ENCODE results near the gene TGM3.

TGM3 gene

GRCh38 chr20:2315440-2315778 is 19.6 kb downstream of the TGM3 start:
- CTCF ChIA-PET = no interaction called here

GRCh38 chr20:2316847-2317495 is 21.2 kb downstream of the TGM3 start:
- ChIA-PET POLR2A (no interaction called here), CTCF (no interaction called here)
- TF ChIP-seq CTBP1 (IDR thresholded peaks at IDR 0.05; ENCODE audit: borderline replicate concordance) (no peak), NFRKB (IDR thresholded peaks at IDR 0.05) (no peak), SUZ12 (IDR thresholded peaks at IDR 0.05) (no peak), HDGF (IDR thresholded peaks at IDR 0.05; ENCODE audit: borderline replicate concordance) (no peak), ZNF384 (IDR thresholded peaks at IDR 0.05) (no peak), SP1 (IDR thresholded peaks at IDR 0.05) (no peak), TARDBP (IDR thresholded peaks at IDR 0.05) (no peak), FOXM1 (IDR thresholded peaks at IDR 0.05; ENCODE audit: borderline replicate concordance) (no peak), ARNT (IDR thresholded peaks at IDR 0.05) (no peak), FOXA1 (IDR thresholded peaks at IDR 0.05) (no peak), PKNOX1 (IDR thresholded peaks at IDR 0.05) (no peak), L3MBTL2 (conservative IDR thresholded peaks at IDR 0.05) (no peak), ELF4 (IDR thresholded peaks at IDR 0.05) (no peak)
- DNase-seq (ENCODE audit: extremely low spot score) = no peak

More at GRCh38 chr20:2315440-2315778, 19.6 kb downstream of the TGM3 start:
- no peak for DNase-seq (ENCODE audit: extremely low spot score)
- POLR2A ChIA-PET = no interaction called here
- TF ChIP-seq FOXM1 (IDR thresholded peaks at IDR 0.05; ENCODE audit: borderline replicate concordance) = no peak
- TF ChIP-seq CTBP1 (IDR thresholded peaks at IDR 0.05; ENCODE audit: borderline replicate concordance) = no peak
- no peak for TF ChIP-seq ZNF384 (IDR thresholded peaks at IDR 0.05)
- TF ChIP-seq SUZ12 (IDR thresholded peaks at IDR 0.05) = no peak
- TF ChIP-seq ELF4 (IDR thresholded peaks at IDR 0.05) = no peak
- no peak for TF ChIP-seq BHLHE40 (IDR thresholded peaks at IDR 0.05; ENCODE audit: borderline replicate concordance)
- no peak for TF ChIP-seq FOXK2 (IDR thresholded peaks at IDR 0.05)
- TF ChIP-seq PKNOX1 (IDR thresholded peaks at IDR 0.05) = no peak
- no peak for TF ChIP-seq SP1 (IDR thresholded peaks at IDR 0.05)
- no peak for TF ChIP-seq NFRKB (IDR thresholded peaks at IDR 0.05)
- no peak for TF ChIP-seq HDGF (IDR thresholded peaks at IDR 0.05; ENCODE audit: borderline replicate concordance)
- TF ChIP-seq L3MBTL2 (conservative IDR thresholded peaks at IDR 0.05) = no peak

- TF ChIP-seq SUZ12 (IDR thresholded peaks at IDR 0.05) (no peak), FOXK2 (IDR thresholded peaks at IDR 0.05) (no peak), NFRKB (IDR thresholded peaks at IDR 0.05) (no peak), ELF4 (IDR thresholded peaks at IDR 0.05) (no peak), ZNF384 (IDR thresholded peaks at IDR 0.05) (no peak), FOXM1 (IDR thresholded peaks at IDR 0.05; ENCODE audit: borderline replicate concordance) (no peak), LEF1 (IDR thresholded peaks at IDR 0.05; ENCODE audit: borderline replicate concordance) (no peak), SP1 (IDR thresholded peaks at IDR 0.05) (no peak), HDGF (IDR thresholded peaks at IDR 0.05; ENCODE audit: borderline replicate concordance) (no peak), CTBP1 (IDR thresholded peaks at IDR 0.05; ENCODE audit: borderline replicate concordance) (no peak), FOXA1 (IDR thresholded peaks at IDR 0.05) (no peak), PKNOX1 (IDR thresholded peaks at IDR 0.05) (no peak), TARDBP (IDR thresholded peaks at IDR 0.05) (no peak), L3MBTL2 (conservative IDR thresholded peaks at IDR 0.05) (no peak), BHLHE40 (IDR thresholded peaks at IDR 0.05; ENCODE audit: borderline replicate concordance) (no peak), ARNT (IDR thresholded peaks at IDR 0.05) (no peak)
- DNase-seq (ENCODE audit: extremely low spot score) = no peak
- POLR2A ChIA-PET = interaction anchor here (1.2 kb wide), 1 partner anchor 11 kb away, joined by 3 read pairs; no protein-coding TSS in a partner anchor
- CTCF ChIA-PET = interaction anchor here (1.0 kb wide), 1 partner anchor 113 kb away, joined by 3 read pairs; no protein-coding TSS in a partner anchor
These were observed 25.2 kb downstream of the TGM3 start for GRCh38 chr20:2320813-2321658.

- ChIA-PET CTCF (no interaction called here), POLR2A (no interaction called here)
- DNase-seq (ENCODE audit: extremely low spot score) = no peak
- TF ChIP-seq BHLHE40 (IDR thresholded peaks at IDR 0.05; ENCODE audit: borderline replicate concordance) (no peak), ARNT (IDR thresholded peaks at IDR 0.05) (no peak), ZNF384 (IDR thresholded peaks at IDR 0.05) (no peak), SP1 (IDR thresholded peaks at IDR 0.05) (no peak), FOXM1 (IDR thresholded peaks at IDR 0.05; ENCODE audit: borderline replicate concordance) (no peak), NFRKB (IDR thresholded peaks at IDR 0.05) (no peak), SUZ12 (IDR thresholded peaks at IDR 0.05) (no peak)
These were observed 27.2 kb downstream of the TGM3 start for GRCh38 chr20:2323051-2323450.

- ChIA-PET CTCF (no interaction called here), POLR2A (no interaction called here)
- no peak for TF ChIP-seq TARDBP (IDR thresholded peaks at IDR 0.05)
- no peak for TF ChIP-seq FOXK2 (IDR thresholded peaks at IDR 0.05)
- no peak for TF ChIP-seq PKNOX1 (IDR thresholded peaks at IDR 0.05)
- no peak for TF ChIP-seq NFRKB (IDR thresholded peaks at IDR 0.05)
- TF ChIP-seq LEF1 (IDR thresholded peaks at IDR 0.05; ENCODE audit: borderline replicate concordance) = no peak
- no peak for TF ChIP-seq ARNT (IDR thresholded peaks at IDR 0.05)
- no peak for TF ChIP-seq FOXM1 (IDR thresholded peaks at IDR 0.05; ENCODE audit: borderline replicate concordance)
- no peak for TF ChIP-seq BHLHE40 (IDR thresholded peaks at IDR 0.05; ENCODE audit: borderline replicate concordance)
- TF ChIP-seq SUZ12 (IDR thresholded peaks at IDR 0.05) = no peak
- no peak for TF ChIP-seq L3MBTL2 (conservative IDR thresholded peaks at IDR 0.05)
- TF ChIP-seq CTBP1 (IDR thresholded peaks at IDR 0.05; ENCODE audit: borderline replicate concordance) = no peak
- DNase-seq (ENCODE audit: extremely low spot score) = no peak
These were observed 30.2 kb downstream of the TGM3 start for GRCh38 chr20:2326046-2326445.
